Mesangial cell (primary cell): Measurements from ENCODE around the gene SPDYE2. TPM values are rescaled to one million over a fixed set of nuclear protein-coding genes. Genes with fewer than 3 reads are reported as not detected.

Experiments
- total RNA-seq: library from RNA; depleted of rRNA; stranded (reverse); fragments of >200 nt; gene quantifications from 2 replicates; pipeline ENCODE4 v1.2.3, GENCODE V29; 2015

SPDYE2 gene, protein sequence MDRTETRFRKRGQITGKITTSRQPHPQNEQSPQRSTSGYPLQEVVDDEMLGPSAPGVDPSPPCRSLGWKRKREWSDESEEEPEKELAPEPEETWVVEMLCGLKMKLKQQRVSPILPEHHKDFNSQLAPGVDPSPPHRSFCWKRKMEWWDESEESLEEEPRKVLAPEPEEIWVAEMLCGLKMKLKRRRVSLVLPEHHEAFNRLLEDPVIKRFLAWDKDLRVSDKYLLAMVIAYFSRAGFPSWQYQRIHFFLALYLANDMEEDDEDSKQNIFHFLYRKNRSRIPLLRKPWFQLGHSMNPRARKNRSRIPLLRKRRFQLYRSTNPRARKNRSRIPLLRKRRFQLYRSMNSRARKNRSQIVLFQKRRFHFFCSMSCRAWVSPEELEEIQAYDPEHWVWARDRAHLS
- total RNA-seq = not detected in 2 replicates

DNA sequence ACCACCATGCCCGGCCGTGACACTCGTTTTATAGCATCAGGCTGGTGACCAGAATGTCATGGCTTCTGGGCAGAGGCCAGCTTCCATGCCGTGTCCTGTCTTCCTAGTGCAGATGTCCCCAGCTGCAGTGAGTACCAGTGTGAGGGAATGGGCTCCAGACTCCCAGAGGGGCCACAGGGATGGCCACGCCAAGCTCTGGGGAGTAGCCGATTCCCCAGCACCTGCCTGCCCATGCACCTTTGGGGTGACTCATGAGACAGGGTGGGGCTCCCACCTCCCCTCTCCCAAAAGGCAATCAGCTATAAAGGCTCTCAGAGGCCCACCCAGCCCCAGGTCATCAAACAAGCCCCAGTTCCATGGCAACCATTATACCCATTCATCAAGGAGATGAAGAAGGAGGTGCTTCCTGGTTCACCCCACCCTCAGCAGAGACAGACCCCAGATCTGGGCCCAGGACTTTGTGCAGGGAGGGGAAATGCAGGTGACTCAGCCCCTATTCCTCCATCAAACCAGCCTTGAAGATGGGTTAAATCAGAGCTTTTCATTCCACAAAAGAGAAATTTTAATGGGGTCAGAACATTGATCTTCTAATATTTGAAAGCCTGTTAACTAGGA, at the start of gene SPDYE2:
SPDYE2 (plus strand) TSS at position 419 of the 615 bp plus-strand sequence. CDS start 2,030 bp downstream, outside the sequence.

DNA sequence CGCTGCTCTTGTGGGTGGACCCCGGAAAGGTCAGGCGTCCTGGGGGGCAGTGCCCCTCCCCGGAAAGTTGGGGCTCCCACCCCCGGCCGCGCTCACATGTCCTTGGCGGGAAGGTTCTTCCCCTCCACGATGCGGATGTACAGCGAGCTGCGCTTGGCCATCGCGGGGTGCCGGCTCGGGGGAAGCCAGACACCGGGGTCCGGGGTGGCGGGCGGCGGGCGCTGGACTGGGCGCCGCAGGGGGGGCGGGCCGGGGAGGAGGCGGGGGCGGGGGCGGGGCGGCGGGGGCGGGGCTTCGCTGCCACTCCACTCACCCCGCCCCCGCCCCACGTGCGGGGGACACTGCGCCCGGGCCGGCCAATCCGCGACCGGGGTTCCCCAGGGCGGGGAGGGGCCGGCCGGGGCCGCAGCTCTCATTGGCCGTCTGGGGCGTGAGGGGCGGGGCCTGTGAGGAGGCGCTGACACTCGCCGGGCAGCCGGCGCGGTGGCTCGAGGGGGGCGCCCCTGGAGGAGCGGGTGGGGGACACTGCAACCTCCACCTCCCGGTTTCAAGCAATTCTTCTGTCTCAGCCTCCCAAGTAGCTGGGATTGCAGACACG, 33.4 kb upstream of the SPDYE2 start, which contains the start of gene RASA4B:
RASA4B (minus strand) TSS at position 228 of the 598 bp plus-strand sequence; CDS start at position 161, 67 bp downstream.

DNA sequence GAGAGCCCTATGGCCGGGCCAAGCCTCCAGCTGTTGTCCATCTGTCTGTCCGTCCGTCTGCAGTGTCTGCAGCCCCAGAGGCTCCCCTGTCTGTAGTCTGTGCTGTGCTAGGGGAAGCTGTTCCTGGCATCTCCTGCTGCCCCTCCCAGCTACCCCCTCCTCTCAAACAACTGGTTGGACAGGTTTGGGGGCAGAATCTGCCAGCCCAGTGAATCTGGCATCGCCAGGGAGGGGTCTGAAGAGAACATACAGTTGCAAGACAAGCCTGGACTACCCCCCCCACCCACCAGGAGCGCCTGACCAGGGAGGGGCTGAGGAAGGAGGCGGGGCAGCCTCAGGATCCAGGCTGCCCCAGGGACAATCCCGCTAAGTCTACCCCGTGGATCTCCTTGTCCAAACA, 7.4 kb upstream of the SPDYE2 start, which contains the start of gene UPK3BL2:
UPK3BL2 (minus strand) TSS at position 101 of the 400 bp plus-strand sequence; CDS start at position 41, 60 bp downstream.

DNA sequence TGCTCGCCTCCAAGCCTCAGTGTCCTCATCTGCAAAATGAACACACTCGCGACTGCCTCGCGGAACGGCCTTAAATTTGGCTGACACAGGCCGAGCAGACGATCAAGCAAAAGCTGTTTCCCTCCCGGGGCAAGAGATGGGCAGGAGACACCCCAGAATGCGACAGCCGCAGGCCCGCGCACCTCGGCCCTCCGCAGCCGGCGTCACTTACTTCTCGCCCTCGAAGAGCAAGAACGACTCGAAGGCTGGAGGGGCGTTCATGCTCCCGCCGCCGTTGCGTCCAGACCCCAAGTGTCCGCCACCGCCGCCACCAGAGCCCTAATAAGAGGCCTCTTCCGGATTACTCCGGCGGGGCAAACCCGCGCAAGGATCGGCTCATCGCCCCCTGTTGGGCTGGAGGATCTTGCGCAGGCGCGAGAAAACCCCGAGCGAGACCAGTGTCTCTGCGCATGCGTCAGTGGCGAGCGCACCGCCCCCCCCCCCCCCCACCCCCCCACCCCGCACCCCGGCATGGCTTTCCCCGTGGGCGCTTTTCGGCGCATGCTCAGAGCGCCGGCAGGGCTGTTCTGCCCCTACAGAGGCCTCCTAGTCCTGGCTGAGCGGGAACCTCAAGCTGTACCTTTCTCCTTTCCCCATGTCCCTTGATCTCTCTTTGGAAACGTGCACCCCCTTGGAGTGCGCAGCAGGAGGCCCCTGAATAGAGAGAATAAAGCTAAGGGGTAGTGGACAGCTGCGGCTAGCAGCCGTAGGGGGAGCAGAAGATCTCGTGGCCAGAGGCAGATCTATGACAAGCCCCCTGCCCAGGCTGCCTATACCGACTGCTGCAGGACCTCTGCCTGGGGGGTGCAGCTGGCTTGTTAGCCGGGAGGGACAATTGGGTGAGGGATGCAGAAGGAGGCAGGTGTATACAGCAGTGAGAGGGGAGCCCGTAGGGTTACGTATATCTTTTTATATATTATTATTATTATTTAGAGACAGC, 21.5 kb downstream of the SPDYE2 start, which contains the start of gene POLR2J3:
POLR2J3 (minus strand) TSS at position 323 of the 979 bp plus-strand sequence; CDS start at position 261, 62 bp downstream.

Other genes starting within 250 kb of the SPDYE2 start
- not detected in 2 replicates for gene SPDYE6, start 194.8 kb upstream of the SPDYE2 start, total RNA-seq
- gene PRKRIP1, start 154.9 kb upstream of the SPDYE2 start, total RNA-seq = 9.1 and 16.4 TPM in 2 replicates
- gene ORAI2, start 117.7 kb upstream of the SPDYE2 start, total RNA-seq = 60.6 and 61.8 TPM in 2 replicates
- 22.2 and 27.6 TPM in 2 replicates for gene ALKBH4, start 86.4 kb upstream of the SPDYE2 start, total RNA-seq
- 28.1 and 32.8 TPM in 2 replicates for gene LRWD1, start 86.2 kb upstream of the SPDYE2 start, total RNA-seq
- gene POLR2J, start 72.3 kb upstream of the SPDYE2 start, total RNA-seq = 50.3 and 62.1 TPM in 2 replicates
- gene RASA4B, start 33.4 kb upstream of the SPDYE2 start, total RNA-seq = 0.81 and 26.1 TPM in 2 replicates
- 0.98 and 10.5 TPM in 2 replicates for gene UPK3BL2, start 7.5 kb upstream of the SPDYE2 start, total RNA-seq
- 6.8 and 51.0 TPM in 2 replicates for gene POLR2J3, start 21.4 kb downstream of the SPDYE2 start, total RNA-seq
- 3.4 and 16.2 TPM in 2 replicates for gene RASA4, start 65.5 kb downstream of the SPDYE2 start, total RNA-seq
- 8.6 and 50.1 TPM in 2 replicates for gene UPK3BL1, start 91.6 kb downstream of the SPDYE2 start, total RNA-seq
- gene SPDYE2B, start 99.1 kb downstream of the SPDYE2 start, total RNA-seq = not detected in 2 replicates
- 0.33 and 2.7 TPM in 2 replicates for gene POLR2J2, start 120.4 kb downstream of the SPDYE2 start, total RNA-seq
- gene FAM185A, start 197.8 kb downstream of the SPDYE2 start, total RNA-seq = 7.2 and 8.1 TPM in 2 replicates